Type B pancreatic cell (in vitro differentiated cells): ENCODE results near the gene PHF12. TPM values are rescaled to one million over a fixed set of nuclear protein-coding genes. Genes with fewer than 3 reads are reported as not detected.
"Not testable (repeated sequence)": the region's sequence is repeated elsewhere in the genome, so short reads cannot be mapped to it uniquely, and the experiment has no call there.

Experiments
- DNase-seq: peaks from one replicate; pipeline ENCODE4 v3.0.0; 2021; ENCODE audit warnings: mixed read lengths; ENCODE audit not compliant: unreplicated experiment; ENCODE audit errors: extremely low spot score
- H3K27ac Mint-ChIP-seq: 2 replicates; pipeline ENCODE4 v1.8.0; 2021; ENCODE audit warnings: mild to moderate bottlenecking, mixed read lengths
- H3K27me3 Mint-ChIP-seq: 2 replicates; pipeline ENCODE4 v1.8.0; 2021; ENCODE audit warnings: mixed read lengths
- H3K36me3 Mint-ChIP-seq: 2 replicates; pipeline ENCODE4 v1.8.0; 2021; ENCODE audit warnings: mixed read lengths
- H3K4me1 Mint-ChIP-seq: one replicate; pipeline ENCODE4 v1.8.0; 2021; ENCODE audit warnings: mixed read lengths; ENCODE audit not compliant: unreplicated experiment
- H3K4me3 Mint-ChIP-seq: 2 replicates; pipeline ENCODE4 v1.8.0; 2021; ENCODE audit warnings: mild to moderate bottlenecking, mixed read lengths
- H3K9me3 Mint-ChIP-seq: 2 replicates; pipeline ENCODE4 v1.8.0; 2021; ENCODE audit warnings: mixed read lengths
- CTCF ChIP-seq: fragments of 200-600 bp; sonication (generic); conservative IDR thresholded peaks from 2 replicates; pipeline ENCODE4 v1.5.0; 2021; ENCODE audit warnings: antibody characterized with exemption, mild to moderate bottlenecking
- total RNA-seq: library from RNA; stranded (reverse); gene quantifications from 2 replicates; pipeline ENCODE4 v1.2.1, GENCODE V29; 2021; ENCODE audit warnings: low replicate concordance

Gene PHF12
- total RNA-seq, 1 donor from 2014 or later, result 58.0 TPM

- H3K36me3 Mint-ChIP-seq, result peaks cover 4% of the 10 kb centered on the region
- H3K4me3 Mint-ChIP-seq, result peak overlapping the region; percentile 94
- TF ChIP-seq CTCF, result no peak
- no peaks in the 10 kb centered on the region for H3K27me3 Mint-ChIP-seq
- peak overlapping the region; percentile 84 for H3K27ac Mint-ChIP-seq
- DNase-seq, result no peak
- H3K9me3 Mint-ChIP-seq, result no peaks in the 10 kb centered on the region
- H3K4me1 Mint-ChIP-seq, result peaks cover 37% of the 10 kb centered on the region
Observed at GRCh38 chr17:28896491-28896883, 54.8 kb downstream of the PHF12 start.

GRCh38 chr17:28895794-28896447, 55.4 kb downstream of the PHF12 start:
- H3K9me3 Mint-ChIP-seq, result no peaks in the 10 kb centered on the region
- no peak for DNase-seq
- peak overlapping the region; percentile 84 for H3K27ac Mint-ChIP-seq
- no peaks in the 10 kb centered on the region for H3K27me3 Mint-ChIP-seq
- H3K36me3 Mint-ChIP-seq, result peaks cover 4% of the 10 kb centered on the region
- peaks cover 42% of the 10 kb centered on the region for H3K4me1 Mint-ChIP-seq
- no peak for TF ChIP-seq CTCF
- H3K4me3 Mint-ChIP-seq, result peak overlapping the region; percentile 94

GRCh38 chr17:28893248-28894183, 57.8 kb downstream of the PHF12 start:
- H3K27me3 Mint-ChIP-seq, H3K36me3 Mint-ChIP-seq, H3K4me3 Mint-ChIP-seq, H3K9me3 Mint-ChIP-seq, DNase-seq: not testable (repeated sequence)
- Mint-ChIP-seq H3K27ac (peak overlapping the region; percentile 55), H3K4me1 (peaks cover 43% of the 10 kb centered on the region)

- Mint-ChIP-seq H3K4me3 (no peak overlapping the region), H3K27me3 (no peaks in the 10 kb centered on the region), H3K9me3 (no peaks in the 10 kb centered on the region), H3K36me3 (peaks cover 3% of the 10 kb centered on the region), H3K4me1 (peaks cover 36% of the 10 kb centered on the region), H3K27ac (no peak overlapping the region)
- TF ChIP-seq CTCF, result no peak
- DNase-seq, result no peak
Observed at GRCh38 chr17:28892024-28892423, 59.3 kb downstream of the PHF12 start.

GRCh38 chr17:28891201-28891600, 60.1 kb downstream of the PHF12 start:
- peaks cover 3% of the 10 kb centered on the region for H3K36me3 Mint-ChIP-seq
- H3K27me3 Mint-ChIP-seq, result no peaks in the 10 kb centered on the region
- no peaks in the 10 kb centered on the region for H3K9me3 Mint-ChIP-seq
- peak overlapping the region; percentile 22 for H3K27ac Mint-ChIP-seq
- DNase-seq, result no peak
- peaks cover 30% of the 10 kb centered on the region for H3K4me1 Mint-ChIP-seq
- no peak overlapping the region for H3K4me3 Mint-ChIP-seq
- no peak for TF ChIP-seq CTCF

GRCh38 chr17:28889996-28890395, 61.3 kb downstream of the PHF12 start:
- Mint-ChIP-seq H3K27ac (no peak overlapping the region), H3K36me3 (peaks cover 3% of the 10 kb centered on the region), H3K4me1 (peaks cover 20% of the 10 kb centered on the region), H3K27me3 (no peaks in the 10 kb centered on the region), H3K4me3 (no peak overlapping the region), H3K9me3 (no peaks in the 10 kb centered on the region)
- no peak for DNase-seq
- no peak for TF ChIP-seq CTCF
